ENCODE data around the gene GINM1. TPM values are rescaled to one million over a fixed set of nuclear protein-coding genes. Genes with fewer than 3 reads are reported as not detected.
A peak's percentile ranks its signal among the peaks of the same experiment; 100 is the strongest.

GINM1 gene
- total RNA-seq, 2 donors from 2014 or later: 18.3 to 20.8 TPM

DNA sequence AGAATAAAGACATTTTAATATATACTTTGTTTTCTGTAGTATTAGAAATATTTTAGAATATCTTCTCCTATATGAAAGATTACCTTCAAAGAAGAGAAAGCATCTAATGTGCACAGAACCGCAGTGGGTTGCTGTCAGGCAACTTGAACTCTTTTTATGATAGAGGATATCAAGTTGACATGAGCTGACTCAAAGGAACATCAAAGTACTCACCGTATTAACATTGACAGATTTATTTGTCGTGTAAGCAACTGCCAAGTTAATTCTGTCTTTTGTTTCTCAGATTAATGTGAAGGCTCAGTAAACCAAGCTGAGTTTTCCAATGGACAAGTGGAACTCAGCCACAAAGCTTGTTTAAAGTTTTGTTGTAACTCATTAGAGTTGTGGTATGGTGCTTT is 2.2 kb upstream of the GINM1 start:
- peaks cover 11% of the 10 kb centered on the region for H3K4me1 Mint-ChIP-seq
- ATAC-seq (no peak), DNase-seq (no peak)
- H3K36me3 Mint-ChIP-seq (ENCODE audit: low read depth): no peaks in the 10 kb centered on the region
- H3K9me3 ChIP-seq (ENCODE audit: control insufficient read depth, low read length, poor library complexity, severe bottlenecking): no peaks in the 10 kb centered on the region
- H3K27me3 Mint-ChIP-seq: peaks cover 7% of the 10 kb centered on the region
- H3K27ac Mint-ChIP-seq: no peak overlapping the region
- H3K4me3 Mint-ChIP-seq: no peak overlapping the region

DNA sequence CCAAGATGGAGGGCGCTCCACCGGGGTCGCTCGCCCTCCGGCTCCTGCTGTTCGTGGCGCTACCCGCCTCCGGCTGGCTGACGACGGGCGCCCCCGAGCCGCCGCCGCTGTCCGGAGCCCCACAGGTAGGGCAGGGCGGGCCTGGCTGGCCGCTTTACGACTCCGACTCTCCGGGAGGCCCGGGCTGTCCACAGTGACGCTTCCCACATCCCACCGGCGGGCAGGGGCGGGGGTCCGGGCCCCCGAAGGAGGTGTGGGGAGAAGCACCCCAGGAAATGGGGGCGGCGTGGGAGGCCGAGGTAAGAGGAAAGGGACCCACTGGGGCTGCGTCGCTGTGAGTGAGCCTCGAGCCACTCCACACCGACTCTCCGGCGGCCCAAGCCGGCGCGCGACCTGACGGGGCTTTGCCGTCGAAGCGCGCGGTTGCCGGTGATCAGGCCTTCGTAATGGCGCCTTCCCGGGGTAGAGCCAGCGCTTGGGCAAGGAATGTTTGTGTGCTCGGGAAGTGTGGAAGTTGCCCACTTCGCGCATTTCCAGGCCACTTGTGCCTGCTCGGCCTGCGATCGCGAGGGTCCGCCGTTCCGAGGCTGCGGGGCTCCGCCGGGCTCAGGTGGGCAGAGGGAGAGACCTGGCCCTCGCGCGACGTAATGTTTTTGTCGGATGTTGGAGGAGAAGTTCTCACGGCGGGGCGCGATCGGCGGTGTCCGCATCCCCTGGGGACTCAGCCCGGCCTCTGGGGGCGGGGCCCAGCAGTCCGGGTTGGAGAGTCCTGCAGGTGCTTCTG is 427 bp downstream of the GINM1 start:
- peak; percentile 12 to 43 (median 29) for DNase-seq
- ATAC-seq: peak; percentile 19

GRCh38 chr6:149567194-149567586 is 1.0 kb downstream of the GINM1 start:
- no peak for DNase-seq
- no peak for ATAC-seq
- Mint-ChIP-seq H3K36me3 (ENCODE audit: low read depth) (no peaks in the 10 kb centered on the region), H3K27me3 (no peaks in the 10 kb centered on the region), H3K27ac (peak overlapping the region; percentile 82), H3K4me3 (peak overlapping the region; percentile 93), H3K4me1 (peaks cover 12% of the 10 kb centered on the region)
- H3K9me3 ChIP-seq (ENCODE audit: control insufficient read depth, low read length, poor library complexity, severe bottlenecking): no peaks in the 10 kb centered on the region

More for the DNA sequence above, 427 bp downstream of the GINM1 start:
- H3K9me3 ChIP-seq (ENCODE audit: control insufficient read depth, low read length, poor library complexity, severe bottlenecking): no peaks in the 10 kb centered on the region
- H3K36me3 Mint-ChIP-seq (ENCODE audit: low read depth): no peaks in the 10 kb centered on the region
- H3K4me3 Mint-ChIP-seq: peak overlapping the region; percentile 93
- H3K4me1 Mint-ChIP-seq: peaks cover 12% of the 10 kb centered on the region
- no peaks in the 10 kb centered on the region for H3K27me3 Mint-ChIP-seq
- peak overlapping the region; percentile 82 for H3K27ac Mint-ChIP-seq

DNA sequence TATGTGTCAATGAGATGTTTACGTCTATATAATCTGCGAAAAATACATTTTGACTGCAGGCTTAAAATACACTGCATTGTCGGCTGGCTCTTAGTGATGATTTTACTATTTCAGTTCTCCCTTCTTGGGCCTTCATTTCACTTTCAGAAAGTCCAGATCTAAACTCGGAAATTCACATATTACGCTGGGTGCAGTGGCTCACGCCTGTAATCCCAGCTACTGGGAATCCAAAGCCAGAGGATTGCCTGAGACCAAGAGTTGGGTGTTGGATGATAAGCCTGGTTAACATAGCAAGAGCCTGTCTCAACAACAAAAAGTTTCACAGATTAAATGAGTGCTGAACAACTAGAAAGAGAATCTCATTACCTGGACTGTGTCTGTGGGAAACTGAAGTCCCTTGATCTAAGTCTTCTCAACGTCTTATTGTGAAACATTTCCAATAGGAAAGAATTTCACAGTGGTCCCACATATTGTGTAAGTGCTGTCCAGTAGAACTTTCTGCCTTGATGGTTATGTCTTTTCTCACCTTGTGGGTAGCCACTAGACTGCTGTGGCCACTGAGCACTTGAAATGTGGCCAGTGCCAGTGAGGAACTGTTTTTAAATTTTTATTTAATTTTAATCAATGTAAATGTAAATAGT is 1.9 kb downstream of the GINM1 start:
- Mint-ChIP-seq H3K27ac (no peak overlapping the region), H3K36me3 (ENCODE audit: low read depth) (no peaks in the 10 kb centered on the region), H3K27me3 (no peaks in the 10 kb centered on the region), H3K4me3 (peak overlapping the region; percentile 53), H3K4me1 (peaks cover 12% of the 10 kb centered on the region)
- ATAC-seq: no peak
- no peaks in the 10 kb centered on the region for H3K9me3 ChIP-seq (ENCODE audit: control insufficient read depth, low read length, poor library complexity, severe bottlenecking)
- no peak for DNase-seq

- H3K27ac Mint-ChIP-seq: no peak overlapping the region
- no peaks in the 10 kb centered on the region for H3K27me3 Mint-ChIP-seq
- H3K4me1 Mint-ChIP-seq: peaks cover 4% of the 10 kb centered on the region
- H3K9me3 ChIP-seq (ENCODE audit: control insufficient read depth, low read length, poor library complexity, severe bottlenecking): no peaks in the 10 kb centered on the region
- ATAC-seq (no peak), DNase-seq (no peak)
- no peak overlapping the region for H3K4me3 Mint-ChIP-seq
- H3K36me3 Mint-ChIP-seq (ENCODE audit: low read depth): no peaks in the 10 kb centered on the region
Measured at GRCh38 chr6:149580880-149581279, 14.7 kb downstream of the GINM1 start.

DNA sequence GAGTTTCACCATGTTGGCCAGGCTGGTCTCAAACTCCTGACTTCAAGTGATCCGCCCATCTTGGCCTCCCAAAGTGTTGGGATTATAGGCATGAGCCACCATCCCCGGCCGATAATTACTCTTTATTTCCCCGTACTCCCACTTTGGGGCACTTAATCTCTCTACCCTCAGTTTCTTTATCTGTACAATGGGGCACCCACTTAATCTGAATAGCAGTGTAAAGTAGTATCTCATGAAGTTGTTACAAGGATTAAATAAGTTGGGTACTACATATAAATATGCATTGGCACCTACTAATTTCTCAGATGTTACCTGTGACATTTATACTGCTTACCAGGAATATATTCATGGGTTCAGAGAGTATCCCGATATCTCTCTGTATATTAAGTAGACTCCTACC is 15.2 kb downstream of the GINM1 start:
- DNase-seq (no peak), ATAC-seq (no peak)
- no peaks in the 10 kb centered on the region for H3K27me3 Mint-ChIP-seq
- no peak overlapping the region for H3K27ac Mint-ChIP-seq
- H3K4me1 Mint-ChIP-seq: peaks cover 4% of the 10 kb centered on the region
- H3K36me3 Mint-ChIP-seq (ENCODE audit: low read depth): no peaks in the 10 kb centered on the region
- no peaks in the 10 kb centered on the region for H3K9me3 ChIP-seq (ENCODE audit: control insufficient read depth, low read length, poor library complexity, severe bottlenecking)
- H3K4me3 Mint-ChIP-seq: no peak overlapping the region

DNA sequence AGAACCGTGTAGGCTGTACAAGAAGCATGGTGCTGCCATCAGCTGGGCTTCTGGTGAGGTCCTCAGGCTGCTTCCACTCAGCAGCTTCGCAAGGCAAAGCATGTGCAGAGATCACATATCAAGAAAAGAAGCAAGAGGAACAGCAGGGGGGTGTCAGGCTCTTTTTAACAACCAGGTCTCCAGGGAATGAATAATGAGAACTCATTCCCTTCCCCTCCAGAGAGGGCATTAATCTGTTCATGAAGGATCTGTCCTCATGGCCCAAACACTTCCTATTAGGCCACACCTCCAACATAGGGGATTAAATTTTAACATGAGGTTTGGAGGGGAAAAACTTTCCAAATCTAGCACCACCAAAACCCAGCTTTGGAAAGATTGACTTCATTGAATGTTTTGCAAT is 20.0 kb downstream of the GINM1 start:
- no peak for DNase-seq
- ATAC-seq: no peak
- Mint-ChIP-seq H3K4me1 (peaks cover 2% of the 10 kb centered on the region), H3K36me3 (ENCODE audit: low read depth) (no peaks in the 10 kb centered on the region), H3K27ac (no peak overlapping the region), H3K4me3 (no peak overlapping the region), H3K27me3 (no peaks in the 10 kb centered on the region)
- H3K9me3 ChIP-seq (ENCODE audit: control insufficient read depth, low read length, poor library complexity, severe bottlenecking): no peaks in the 10 kb centered on the region

DNA sequence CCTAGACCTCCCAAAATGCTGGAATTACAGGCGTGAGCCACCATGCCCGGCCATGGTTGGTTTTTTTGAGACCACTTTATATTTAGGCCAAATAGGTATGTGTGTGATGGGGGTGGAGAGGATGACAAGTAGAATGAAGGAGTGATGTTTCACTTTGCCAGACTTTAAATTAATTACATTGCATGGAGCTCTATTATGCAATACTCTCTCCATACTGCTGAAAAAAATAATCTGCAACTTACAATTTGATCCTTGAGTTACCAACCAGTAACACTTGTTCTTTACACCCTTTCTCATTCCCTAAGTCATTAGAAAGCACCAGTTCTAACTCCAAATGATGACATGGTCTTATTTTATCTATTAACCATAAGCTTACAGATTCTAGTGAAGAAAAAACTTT is 26.8 kb downstream of the GINM1 start:
- no peaks in the 10 kb centered on the region for H3K27me3 Mint-ChIP-seq
- no peaks in the 10 kb centered on the region for H3K36me3 Mint-ChIP-seq (ENCODE audit: low read depth)
- DNase-seq (no peak), ATAC-seq (no peak)
- no peaks in the 10 kb centered on the region for H3K4me1 Mint-ChIP-seq
- no peak overlapping the region for H3K27ac Mint-ChIP-seq
- H3K4me3 Mint-ChIP-seq: no peak overlapping the region
- no peaks in the 10 kb centered on the region for H3K9me3 ChIP-seq (ENCODE audit: control insufficient read depth, low read length, poor library complexity, severe bottlenecking)

- Mint-ChIP-seq H3K36me3 (ENCODE audit: low read depth) (no peaks in the 10 kb centered on the region), H3K4me3 (no peak overlapping the region), H3K27ac (no peak overlapping the region), H3K27me3 (no peaks in the 10 kb centered on the region), H3K4me1 (no peaks in the 10 kb centered on the region)
- DNase-seq (no peak), ATAC-seq (no peak)
- no peaks in the 10 kb centered on the region for H3K9me3 ChIP-seq (ENCODE audit: control insufficient read depth, low read length, poor library complexity, severe bottlenecking)
Measured at GRCh38 chr6:149593408-149593807, 27.2 kb downstream of the GINM1 start.

- no peak overlapping the region for H3K27ac Mint-ChIP-seq
- H3K4me3 Mint-ChIP-seq: no peak overlapping the region
- no peaks in the 10 kb centered on the region for H3K36me3 Mint-ChIP-seq (ENCODE audit: low read depth)
- no peaks in the 10 kb centered on the region for H3K9me3 ChIP-seq (ENCODE audit: control insufficient read depth, low read length, poor library complexity, severe bottlenecking)
- no peaks in the 10 kb centered on the region for H3K27me3 Mint-ChIP-seq
- DNase-seq (no peak), ATAC-seq (no peak)
- no peaks in the 10 kb centered on the region for H3K4me1 Mint-ChIP-seq
Measured at GRCh38 chr6:149600508-149600907, 34.3 kb downstream of the GINM1 start.

GRCh38 chr6:149608381-149608982 is 42.3 kb downstream of the GINM1 start:
- H3K36me3 Mint-ChIP-seq (ENCODE audit: low read depth): peaks cover 3% of the 10 kb centered on the region
- peak overlapping the region; percentile 60 for H3K27ac Mint-ChIP-seq
- H3K4me3 Mint-ChIP-seq: no peak overlapping the region
- H3K4me1 Mint-ChIP-seq: peaks cover 11% of the 10 kb centered on the region
- no peaks in the 10 kb centered on the region for H3K9me3 ChIP-seq (ENCODE audit: control insufficient read depth, low read length, poor library complexity, severe bottlenecking)
- ATAC-seq (no peak), DNase-seq (no peak)
- no peaks in the 10 kb centered on the region for H3K27me3 Mint-ChIP-seq

DNA sequence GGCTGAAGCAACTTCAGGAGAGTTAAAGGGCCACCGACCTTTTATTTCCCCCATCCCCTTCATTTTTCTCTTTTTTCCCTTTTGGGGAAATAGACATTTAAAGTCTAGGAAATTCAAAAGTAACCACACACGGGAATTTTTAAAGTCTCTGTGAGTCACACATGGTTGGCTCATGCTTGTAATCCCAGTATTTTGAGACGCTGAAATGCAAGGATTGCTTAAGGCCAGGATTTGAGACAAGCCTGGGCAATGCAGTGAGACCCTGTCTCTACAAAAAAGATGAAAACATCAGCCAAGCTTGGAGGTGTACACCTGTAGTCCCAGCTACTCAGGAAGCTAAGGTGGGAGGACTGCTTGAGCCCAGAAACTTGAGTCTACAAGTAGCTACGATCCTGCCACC is 48.2 kb downstream of the GINM1 start:
- no peaks in the 10 kb centered on the region for H3K9me3 ChIP-seq (ENCODE audit: control insufficient read depth, low read length, poor library complexity, severe bottlenecking)
- peaks cover 10% of the 10 kb centered on the region for H3K4me1 Mint-ChIP-seq
- no peak overlapping the region for H3K27ac Mint-ChIP-seq
- peaks cover 9% of the 10 kb centered on the region for H3K36me3 Mint-ChIP-seq (ENCODE audit: low read depth)
- no peaks in the 10 kb centered on the region for H3K27me3 Mint-ChIP-seq
- ATAC-seq: no peak
- H3K4me3 Mint-ChIP-seq: no peak overlapping the region
- DNase-seq: no peak

DNA sequence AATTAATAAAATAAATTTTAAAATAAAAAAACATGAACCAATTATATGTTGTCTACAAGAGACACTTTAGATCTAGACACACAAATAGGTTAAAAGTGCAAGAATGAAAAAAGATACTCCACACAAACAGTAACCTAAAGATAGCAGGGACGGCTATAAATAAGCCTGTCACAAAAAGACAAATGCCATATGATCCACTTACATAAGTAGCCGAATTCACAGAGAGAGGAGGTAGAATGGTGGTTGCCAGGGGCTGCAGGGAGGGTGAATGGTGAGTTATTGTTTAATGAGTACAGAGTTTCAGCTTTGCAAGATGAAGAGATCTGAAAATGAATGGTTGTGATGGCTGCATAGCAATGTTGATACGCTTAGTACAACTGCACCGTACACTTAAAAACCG is 49.6 kb downstream of the GINM1 start:
- H3K27ac Mint-ChIP-seq: no peak overlapping the region
- peaks cover 9% of the 10 kb centered on the region for H3K36me3 Mint-ChIP-seq (ENCODE audit: low read depth)
- DNase-seq (no peak), ATAC-seq (no peak)
- no peaks in the 10 kb centered on the region for H3K9me3 ChIP-seq (ENCODE audit: control insufficient read depth, low read length, poor library complexity, severe bottlenecking)
- H3K4me1 Mint-ChIP-seq: peaks cover 7% of the 10 kb centered on the region
- no peak overlapping the region for H3K4me3 Mint-ChIP-seq
- H3K27me3 Mint-ChIP-seq: no peaks in the 10 kb centered on the region

All from T-helper 17 cell (primary cell).